ENCODE measurements around the gene PTPRM.

Gene PTPRM

GRCh38 chr18:7630731-7631442 is 63.8 kb downstream of the PTPRM start:
- no peak for DNase-seq

GRCh38 chr18:7632152-7633098 is 65.3 kb downstream of the PTPRM start:
- DNase-seq, result no peak

GRCh38 chr18:7633171-7633570 is 66.1 kb downstream of the PTPRM start:
- no peak for DNase-seq

GRCh38 chr18:7635948-7636347 is 68.8 kb downstream of the PTPRM start:
- DNase-seq, result no peak

GRCh38 chr18:7637269-7637668 is 70.2 kb downstream of the PTPRM start:
- DNase-seq, result no peak

GRCh38 chr18:7638321-7638720 is 71.2 kb downstream of the PTPRM start:
- DNase-seq, result no peak

GRCh38 chr18:7641813-7642212 is 74.7 kb downstream of the PTPRM start:
- DNase-seq, result no peak

GRCh38 chr18:7642331-7642890 is 75.3 kb downstream of the PTPRM start:
- no peak for DNase-seq

- no peak for DNase-seq
Observed at GRCh38 chr18:7645756-7646155, 78.6 kb downstream of the PTPRM start.

GRCh38 chr18:7646174-7646886 is 79.2 kb downstream of the PTPRM start:
- DNase-seq, result no peak

GRCh38 chr18:7647500-7647899 is 80.4 kb downstream of the PTPRM start:
- DNase-seq, result no peak

GRCh38 chr18:7657050-7657449 is 89.9 kb downstream of the PTPRM start:
- no peak for DNase-seq

GRCh38 chr18:7657937-7658336 is 90.8 kb downstream of the PTPRM start:
- no peak for DNase-seq

- DNase-seq, result no peak
Observed at GRCh38 chr18:7658701-7659100, 91.6 kb downstream of the PTPRM start.

- DNase-seq, result no peak
Observed at GRCh38 chr18:7661207-7661606, 94.1 kb downstream of the PTPRM start.

GRCh38 chr18:7662866-7663265 is 95.8 kb downstream of the PTPRM start:
- no peak for DNase-seq

- DNase-seq, result no peak
Observed at GRCh38 chr18:7663366-7664312, 96.5 kb downstream of the PTPRM start.

- no peak for DNase-seq
Observed at GRCh38 chr18:7666195-7666776, 99.2 kb downstream of the PTPRM start.

- no peak for DNase-seq
Observed at GRCh38 chr18:7668392-7668791, 101.3 kb downstream of the PTPRM start.

- no peak for DNase-seq
Observed at GRCh38 chr18:7669361-7669760, 102.2 kb downstream of the PTPRM start.

- no peak for DNase-seq
Observed at GRCh38 chr18:7671105-7671504, 104.0 kb downstream of the PTPRM start.

Data from SHP77 (cell line).